ENCODE measurements around the gene BICDL1. TPM values are rescaled to one million over a fixed set of nuclear protein-coding genes. Genes with fewer than 3 reads are reported as not detected.

The BICDL1 gene
- total and polyA plus RNA-seq, 2 of the 4 experiments (the other 2 are of a cell fraction), result not detected

- Histone ChIP-seq H4K91ac (ENCODE audit: insufficient read depth, low read depth, low read length) (no peak overlapping the region), H3K27me3 (ENCODE audit: control insufficient read depth, insufficient read depth, low read length) (peaks cover 45% of the 10 kb centered on the region), H3K4me2 (ENCODE audit: low read depth, low read length) (no peak overlapping the region), H2AFZ (replicated peaks; ENCODE audit: low read length, poor library complexity) (no peak overlapping the region), H4K5ac (ENCODE audit: low read depth, low read length) (no peak overlapping the region), H3K23ac (ENCODE audit: low read depth, low read length) (no peak overlapping the region), H3K4me1 (ENCODE audit: control insufficient read depth, insufficient read depth, low read length) (no peaks in the 10 kb centered on the region), H3K9ac (ENCODE audit: low read depth, low read length) (no peak overlapping the region), H2BK5ac (ENCODE audit: low read depth, low read length, poor library complexity, severe bottlenecking) (no peak overlapping the region), H3K14ac (replicated peaks; ENCODE audit: low read depth, low read length) (no peak overlapping the region), H3K9me3 (ENCODE audit: control insufficient read depth, insufficient read depth, low read length) (no peaks in the 10 kb centered on the region), H4K20me1 (ENCODE audit: insufficient read depth, low read length) (no peaks in the 10 kb centered on the region), H2BK120ac (ENCODE audit: low read depth, low read length) (no peak overlapping the region), H2AK9ac (replicated peaks; ENCODE audit: low read depth, low read length, poor library complexity) (no peak overlapping the region), H3K56ac (ENCODE audit: extremely low read depth, insufficient read depth, low read length) (no peak overlapping the region), H2BK15ac (ENCODE audit: low read depth, low read length) (no peak overlapping the region), H3K79me1 (ENCODE audit: low read depth in 1 of 2, low read length in 2 of 2) (no peaks in the 10 kb centered on the region), H2BK20ac (ENCODE audit: low read depth, low read length) (no peak overlapping the region), H3K27ac (ENCODE audit: insufficient read depth, low read length) (no peak overlapping the region), H4K8ac (ENCODE audit: low read depth in 2 of 2, low read length in 2 of 2) (no peak overlapping the region), H3K36me3 (ENCODE audit: control insufficient read depth, insufficient read depth, low read length) (no peaks in the 10 kb centered on the region), H3K4ac (ENCODE audit: low read depth, low read length) (no peak overlapping the region), H2AK5ac (ENCODE audit: low read depth, low read length) (no peak overlapping the region), H3K9me1 (ENCODE audit: insufficient read depth, low read length) (no peaks in the 10 kb centered on the region), H3K18ac (ENCODE audit: low read depth, low read length) (no peak overlapping the region), H3K4me3 (ENCODE audit: insufficient read depth, low read depth, low read length) (no peak overlapping the region)
- POLR2A ChIA-PET (ENCODE audit: unreplicated experiment), result no interaction called here
- intact Hi-C loops (cut with micrococcal nuclease), result no loop called here
- no TSS peak for BruUV-seq (replicated peaks)
- CTCF ChIA-PET, result no interaction called here
- no peak for DNase-seq
- WGBS, 2 experiments (ENCODE audit: extremely low coverage in 2 of 2, insufficient read length in 1 of 2), result no CpG with 5 or more reads among the region's 2 CpGs
- no peak for ATAC-seq (ENCODE audit: low read depth)
- dilution Hi-C loops (cut with HindIII; ENCODE audit: low sequenced_read_pairs, unreplicated experiment), result no loop called here
- in situ Hi-C loops (cut with MboI; ENCODE audit: low sequenced_read_pairs), result no loop called here
- TF ChIP-seq CHD1 (IDR thresholded peaks at IDR 0.05; ENCODE audit: low read depth, low read length), result no peak
Observed at GRCh38 chr12:120066341-120066740, 77.3 kb downstream of the BICDL1 start.

All from IMR-90 (cell line).